CD4-positive, alpha-beta T cell treated with Interleukin-21 for 1 hour (primary cell): ENCODE data around the gene HPS5.
A peak's percentile ranks its signal among the peaks of the same experiment; 100 is the strongest.
"Not testable (repeated sequence)": the region's sequence is repeated elsewhere in the genome, so short reads cannot be mapped to it uniquely, and the experiment has no call there.

Source experiments
- DNase-seq: peaks from one replicate; pipeline ENCODE4 v3.0.0-alpha.2; 2020

Gene HPS5

DNA sequence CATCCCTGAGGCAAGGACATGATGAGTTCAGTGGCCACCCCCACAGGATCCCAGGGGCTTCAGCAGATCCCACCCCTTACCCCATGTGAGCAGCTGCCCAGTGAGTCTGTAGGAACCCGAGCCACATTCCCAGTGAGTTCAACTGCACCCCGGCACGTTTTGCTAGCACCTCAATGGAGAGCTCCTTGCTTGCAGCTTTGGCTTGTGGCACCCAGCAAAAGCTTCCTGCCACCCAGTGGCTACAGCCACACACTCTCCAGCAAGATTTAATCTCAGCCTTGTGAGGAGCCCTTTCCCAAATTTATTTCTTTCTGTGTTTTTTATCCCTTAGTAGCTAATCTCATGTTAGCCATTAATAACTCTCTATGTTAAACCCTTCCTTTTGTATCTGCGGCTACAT, 51.8 kb downstream of the HPS5 start:
- no peak for DNase-seq

DNA sequence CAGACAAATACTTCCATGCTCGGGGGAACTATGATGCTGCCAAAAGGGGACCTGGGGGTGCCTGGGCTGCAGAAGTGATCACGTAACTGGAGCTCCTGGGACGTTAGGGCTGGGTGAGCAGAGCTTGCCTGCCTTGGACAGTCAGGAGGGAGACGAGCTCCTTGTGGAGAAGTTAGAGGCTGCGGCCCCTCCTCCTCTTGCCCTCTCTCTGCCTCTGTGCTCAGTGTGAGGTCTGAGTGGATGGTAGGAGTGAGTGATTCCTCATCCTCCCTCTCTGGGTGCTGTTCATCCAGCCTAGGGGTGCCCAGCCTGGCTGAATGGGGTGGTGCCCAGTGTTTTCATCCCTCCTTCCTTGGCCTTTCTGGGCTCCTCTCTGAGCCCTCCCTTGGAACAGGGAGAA, 52.7 kb downstream of the HPS5 start:
- not testable (repeated sequence) for DNase-seq

DNA sequence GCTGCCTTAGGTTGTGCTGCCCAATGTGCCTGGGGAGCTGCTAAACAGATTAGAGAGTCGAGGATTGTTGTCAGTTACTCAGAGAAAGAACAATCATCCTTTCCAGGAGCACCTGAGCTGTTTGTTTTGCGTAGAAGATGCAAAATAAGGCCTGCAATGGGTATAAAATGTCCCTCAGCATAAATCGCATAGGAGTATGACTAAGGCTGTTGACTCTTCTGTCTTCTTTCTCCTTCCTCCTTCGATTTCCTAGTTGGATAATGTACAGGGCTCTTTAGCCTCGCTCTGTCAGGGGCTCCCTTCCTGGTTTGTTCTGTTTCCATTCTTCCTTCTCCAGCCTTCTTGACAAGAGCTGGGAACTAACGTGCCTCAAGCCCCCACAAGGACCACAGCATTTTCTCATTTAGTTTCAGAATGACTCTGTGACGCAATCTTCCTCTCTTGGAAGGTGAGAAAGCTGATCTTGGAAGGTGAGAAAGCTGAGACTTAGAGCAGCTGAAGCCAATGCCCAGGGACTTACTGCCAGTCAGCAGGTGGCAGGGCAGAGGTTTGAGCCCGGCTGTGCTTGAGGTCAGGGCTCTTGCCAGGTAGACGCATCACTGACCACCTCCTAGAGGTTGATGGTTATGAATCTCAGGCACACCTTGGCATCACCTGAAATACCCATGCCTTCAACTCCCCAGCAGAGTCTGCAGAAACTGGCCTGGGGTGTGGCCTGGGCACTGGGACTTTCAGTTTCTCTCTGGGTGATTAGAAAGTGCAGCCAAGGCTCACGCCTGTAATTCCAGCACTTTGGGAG, 54.4 kb downstream of the HPS5 start:
- peak; percentile 10 for DNase-seq

DNA sequence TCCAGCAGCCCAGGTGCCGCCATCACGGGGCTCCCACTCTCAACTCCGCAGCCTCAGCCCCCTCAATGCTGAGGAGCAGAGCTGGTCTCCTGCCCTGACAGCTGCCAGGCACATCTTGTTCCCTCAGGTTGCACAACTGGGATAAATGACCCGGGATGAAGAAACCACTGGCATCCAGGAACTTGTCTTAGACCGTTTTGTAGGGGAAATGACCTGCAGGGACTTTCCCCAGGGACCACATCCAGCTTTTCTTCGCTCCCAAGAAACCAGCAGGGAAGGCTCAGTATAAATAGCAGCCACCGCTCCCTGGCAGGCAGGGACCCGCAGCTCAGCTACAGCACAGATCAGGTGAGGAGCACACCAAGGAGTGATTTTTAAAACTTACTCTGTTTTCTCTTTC, 56.0 kb downstream of the HPS5 start, which contains the start of gene SAA1:
Gene SAA1 (plus strand): TSS at position 316 of the 400 bp plus-strand sequence. CDS start 624 bp downstream, outside the sequence.
- DNase-seq: no peak

DNA sequence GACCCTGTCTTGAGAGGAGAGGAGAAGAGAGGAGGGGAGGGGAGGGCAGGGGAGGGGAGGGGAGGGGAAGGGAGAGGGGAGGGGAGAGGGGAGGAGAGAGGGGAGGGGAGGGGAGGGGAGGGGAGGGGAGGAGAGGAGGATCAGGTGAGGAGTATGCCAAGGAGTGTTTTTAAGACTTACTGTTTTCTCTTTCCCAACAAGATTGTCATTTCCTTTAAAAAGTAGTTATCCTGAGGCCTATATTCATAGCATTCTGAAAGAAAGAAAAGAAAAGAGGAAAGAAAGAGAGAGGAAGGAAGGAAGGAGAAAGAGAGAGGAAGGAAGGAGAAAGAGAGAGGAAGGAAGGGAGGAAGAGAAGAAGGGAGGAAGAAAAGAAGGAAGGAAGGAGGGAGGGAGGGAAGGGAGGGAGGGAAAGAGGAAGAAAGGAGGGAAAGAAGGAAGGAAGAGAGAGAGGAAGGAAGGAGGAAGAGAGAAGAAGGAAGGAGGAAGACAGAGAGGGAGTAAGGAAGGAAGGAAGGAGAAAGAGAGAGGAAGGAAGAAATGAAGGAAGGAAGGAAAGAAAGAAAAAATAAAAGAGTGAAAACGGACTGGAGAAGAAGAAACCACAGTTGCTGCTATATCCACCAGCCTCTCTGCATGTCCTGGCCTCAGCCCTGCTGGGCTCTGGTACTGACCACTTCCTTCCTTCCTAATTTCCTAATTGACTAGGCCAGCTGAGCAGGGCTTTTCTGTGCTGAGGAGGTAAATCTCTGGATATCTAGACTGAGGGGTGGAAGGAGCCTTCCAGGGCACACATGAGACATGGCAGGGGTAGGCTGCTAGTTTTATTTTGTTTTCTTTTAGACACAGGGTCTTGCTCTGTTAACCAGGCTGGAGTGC, 57.0 kb downstream of the HPS5 start:
- no peak for DNase-seq

- no peak for DNase-seq
Observed at GRCh38 chr11:18264035-18264434, 57.9 kb downstream of the HPS5 start.

GRCh38 chr11:18262681-18263350, 59.1 kb downstream of the HPS5 start:
- DNase-seq: not testable (repeated sequence)

- no peak for DNase-seq
Observed at GRCh38 chr11:18261721-18262120, 60.2 kb downstream of the HPS5 start.

DNA sequence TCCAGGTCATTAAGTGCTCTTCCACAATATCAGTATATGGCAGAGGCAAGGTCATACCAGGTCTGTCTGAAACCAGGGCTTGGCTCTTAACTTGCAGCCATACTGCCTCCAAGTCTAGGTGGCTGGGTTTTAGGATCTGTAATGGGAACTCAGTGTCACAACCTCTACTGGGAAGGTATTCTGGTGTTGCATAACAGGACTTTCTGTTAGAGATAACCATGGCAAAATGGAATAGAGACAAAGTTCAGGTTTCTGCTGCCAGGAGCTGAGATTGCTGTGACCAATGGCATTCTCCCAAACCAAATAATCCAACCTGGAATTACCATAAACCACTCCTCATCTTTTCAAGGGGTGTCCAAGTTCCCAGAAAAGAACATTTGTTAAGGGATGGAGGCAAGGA, 62.7 kb downstream of the HPS5 start:
- no peak for DNase-seq

DNA sequence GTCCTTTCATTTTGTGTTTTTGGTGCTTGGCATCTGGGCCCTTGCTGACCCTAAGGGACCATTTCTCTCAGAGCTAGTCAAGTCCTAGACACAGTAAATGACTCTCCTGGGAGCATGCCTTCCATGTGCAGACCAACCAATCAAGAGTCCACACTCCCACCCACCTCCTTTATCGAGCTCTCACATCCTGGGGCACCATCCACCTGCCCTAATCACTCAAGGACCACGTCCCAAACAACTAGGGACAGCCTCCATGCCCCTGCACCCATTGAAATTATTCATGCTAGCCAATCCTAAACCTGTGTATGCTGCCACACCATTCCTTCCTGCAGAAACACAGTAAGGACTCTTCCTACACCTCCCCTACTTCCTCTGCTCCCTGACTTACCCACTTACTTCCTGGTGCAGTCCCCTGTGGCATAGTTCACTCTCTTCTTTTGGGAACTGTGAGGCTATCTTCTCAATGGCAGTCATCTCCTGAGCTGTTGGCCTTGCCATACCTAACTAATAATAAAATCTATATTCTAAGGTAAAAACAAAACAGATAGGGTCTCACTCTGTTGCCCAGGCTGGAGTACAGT, 67.1 kb downstream of the HPS5 start:
- no peak for DNase-seq

- DNase-seq: no peak
Observed at GRCh38 chr11:18253778-18254338, 68.1 kb downstream of the HPS5 start.

- no peak for DNase-seq
Observed at GRCh38 chr11:18253233-18253632, 68.7 kb downstream of the HPS5 start.

- no peak for DNase-seq
Observed at GRCh38 chr11:18248561-18248960, 73.4 kb downstream of the HPS5 start, which contains the start of gene SAA2. TSS of gene SAA2 (minus strand) at chr11:18248668. CDS start at chr11:18248011, 657 bp downstream.

DNA sequence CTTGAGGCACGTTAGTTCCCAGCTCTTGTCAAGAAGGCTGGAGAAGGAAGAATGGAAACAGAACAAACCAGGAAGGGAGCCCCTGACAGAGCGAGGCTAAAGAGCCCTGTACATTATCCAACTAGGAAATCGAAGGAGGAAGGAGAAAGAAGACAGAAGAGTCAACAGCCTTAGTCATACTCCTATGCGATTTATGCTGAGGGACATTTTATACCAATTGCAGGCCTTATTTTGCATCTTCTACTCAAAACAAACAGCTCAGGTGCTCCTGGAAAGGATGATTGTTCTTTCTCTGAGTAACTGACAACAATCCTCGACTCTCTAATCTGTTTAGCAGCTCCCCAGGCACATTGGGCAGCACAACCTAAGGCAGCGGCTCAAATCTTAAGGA, 74.8 kb downstream of the HPS5 start:
- DNase-seq: not testable (repeated sequence)

DNA sequence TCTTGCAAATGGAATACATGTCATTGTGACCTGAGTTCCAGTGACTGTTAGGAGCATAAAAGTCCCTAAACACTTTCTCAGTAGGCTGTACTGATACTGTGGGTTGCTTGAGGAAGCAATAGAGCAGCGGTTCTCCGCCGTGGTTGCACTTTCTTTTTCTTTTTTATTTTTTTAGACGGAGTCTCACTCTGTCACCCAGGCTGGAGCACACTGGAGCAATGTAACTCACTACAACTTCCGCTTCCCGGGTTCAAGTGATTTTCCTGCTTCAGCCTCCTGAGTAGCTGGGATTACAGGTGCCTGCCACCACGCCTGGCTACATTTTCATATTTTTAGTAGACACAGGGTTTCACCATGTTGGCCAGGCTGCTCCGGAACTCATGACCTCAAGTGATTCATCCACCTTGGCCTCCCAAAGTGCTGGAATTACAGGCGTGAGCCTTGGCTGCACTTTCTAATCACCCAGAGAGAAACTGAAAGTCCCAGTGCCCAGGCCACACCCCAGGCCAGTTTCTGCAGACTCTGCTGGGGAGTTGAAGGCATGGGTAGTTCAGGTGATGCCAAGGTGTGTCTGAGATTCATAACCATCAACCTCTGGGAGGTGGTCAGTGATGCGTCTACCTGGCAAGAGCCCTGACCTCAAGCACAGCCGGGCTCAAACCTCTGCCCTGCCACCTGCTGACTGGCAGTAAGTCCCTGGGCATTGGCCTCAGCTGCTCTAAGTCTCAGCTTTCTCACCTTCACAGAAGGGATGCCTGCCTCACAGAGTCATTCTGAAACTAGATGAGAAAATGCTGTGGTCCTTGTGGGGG, 75.4 kb downstream of the HPS5 start:
- DNase-seq: peak; percentile 52

DNA sequence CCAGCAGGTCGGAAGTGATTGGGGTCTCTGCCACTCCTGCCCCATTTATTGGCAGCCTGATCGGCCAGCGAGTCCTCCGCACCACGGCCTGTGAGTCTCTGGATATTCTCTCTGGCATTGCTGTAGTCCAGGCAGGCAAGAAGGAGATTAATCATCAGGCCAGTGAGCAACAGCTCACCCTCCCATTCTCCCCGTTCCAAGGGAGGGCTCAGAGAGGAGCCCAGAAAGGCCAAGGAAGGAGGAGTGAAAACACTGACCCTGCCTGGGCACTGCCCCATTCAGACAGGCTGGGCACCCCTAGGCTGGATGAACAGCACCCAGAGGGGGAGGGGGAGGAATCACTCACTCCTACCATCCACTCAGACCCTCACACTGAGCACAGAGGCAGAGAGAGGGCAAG, 76.5 kb downstream of the HPS5 start:
- DNase-seq: no peak

GRCh38 chr11:18243783-18244362, 78.1 kb downstream of the HPS5 start:
- DNase-seq: peak; percentile 82

DNA sequence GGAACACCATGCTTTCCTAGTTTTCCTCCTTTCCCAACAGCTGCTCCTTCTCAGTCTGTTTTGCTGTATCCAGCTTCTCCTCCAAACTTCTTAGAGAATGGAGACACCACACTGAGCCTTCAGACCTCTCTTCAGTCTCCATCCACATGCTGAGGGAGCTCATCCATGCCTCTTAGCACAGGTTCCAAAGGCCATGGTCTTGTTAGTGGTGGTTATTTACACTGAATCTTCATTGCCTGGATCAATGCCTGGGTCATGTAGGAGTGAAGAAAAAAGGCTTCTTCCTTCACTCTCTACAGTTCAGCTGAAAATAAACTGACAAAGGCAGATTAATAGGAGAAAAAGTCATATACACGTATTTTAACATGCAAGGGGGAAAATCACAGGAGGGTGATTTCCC, 82.3 kb downstream of the HPS5 start:
- DNase-seq: no peak

DNA sequence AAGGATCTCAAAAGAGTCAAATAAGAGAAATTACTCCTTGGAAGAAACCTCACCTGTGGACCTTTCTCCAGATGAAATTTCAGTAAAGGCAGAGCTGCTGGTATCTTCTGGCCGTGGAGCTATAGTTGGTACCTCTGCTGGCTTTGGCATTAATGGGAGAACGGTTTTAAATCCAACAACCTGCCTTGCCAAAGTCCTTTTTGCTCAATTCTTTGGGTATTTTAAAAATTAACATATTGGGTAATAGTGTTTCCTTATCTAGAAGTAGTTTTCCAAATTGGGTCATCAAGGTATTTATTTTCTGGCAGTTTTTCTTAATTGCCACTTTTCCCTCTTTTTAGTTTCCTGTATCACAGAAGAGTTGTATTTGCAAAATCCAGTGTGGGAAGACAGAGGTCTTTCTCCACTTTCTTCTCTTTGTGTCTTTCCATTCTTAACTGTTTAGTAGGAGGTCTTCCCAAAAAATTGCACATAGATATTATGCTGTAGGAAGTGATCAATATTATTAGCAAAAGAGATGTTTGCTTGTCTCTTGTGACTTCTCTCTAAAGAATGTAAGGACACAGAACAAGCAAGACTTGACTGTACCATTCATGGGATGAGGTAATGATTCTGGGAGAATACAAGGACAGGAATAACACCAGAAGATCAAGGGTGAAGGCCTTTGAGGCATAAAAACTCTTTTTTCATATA, 85.1 kb downstream of the HPS5 start, which contains the start of gene SAA4:
Gene SAA4 (minus strand): TSS at position 139 of the 693 bp plus-strand sequence. CDS start 876 bp downstream, outside the sequence.
- no peak for DNase-seq
